Cerebellar nuclear complex (tissue), 1 donor: ENCODE data around the gene GZMM.

Source experiments
- DNase-seq, 2 experiments: peaks; one replicate each; lab custom pipeline; 2025; lab: John Stamatoyannopoulos, UW

Gene GZMM

DNA sequence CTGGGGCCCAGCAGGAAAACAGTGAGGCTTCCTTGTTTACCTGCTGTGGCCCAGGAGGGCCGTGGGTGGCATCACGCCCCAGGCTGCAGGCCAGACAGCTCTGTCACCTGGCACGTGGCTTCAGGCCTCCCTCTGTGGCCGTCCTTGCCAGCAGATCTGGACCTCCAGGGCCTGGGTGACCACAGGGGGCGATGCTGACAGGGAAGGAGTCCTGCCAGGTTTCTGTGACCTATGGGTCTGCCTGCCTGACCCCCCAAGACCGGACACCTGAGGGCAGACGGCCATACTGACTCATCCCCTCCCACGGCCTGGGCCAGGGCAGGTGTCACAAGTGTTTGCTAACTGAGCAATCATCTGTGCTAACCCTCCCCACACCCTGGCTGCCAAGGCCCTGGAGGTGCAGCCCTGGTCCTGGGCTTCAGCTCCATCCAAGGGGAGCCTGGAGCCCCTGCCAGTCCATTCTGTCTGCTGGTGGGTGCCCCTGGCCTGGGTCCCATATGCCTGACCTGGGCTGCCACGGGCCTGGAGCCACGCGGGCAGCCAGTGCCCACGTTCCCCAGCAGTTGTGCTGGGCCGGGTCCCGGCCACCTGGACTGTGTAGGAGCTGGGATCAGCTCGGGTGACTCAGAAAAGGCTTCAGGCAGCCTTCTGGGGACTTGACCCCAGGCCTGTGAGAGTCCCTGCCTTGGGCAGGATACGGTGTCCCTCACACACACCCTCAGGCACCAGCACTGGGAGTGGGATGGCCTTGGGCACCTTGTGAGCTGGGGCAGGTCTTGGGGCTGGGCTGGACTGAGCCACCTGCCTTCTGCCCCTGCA, 8.6 kb upstream of the GZMM start:
- no peak for DNase-seq

DNA sequence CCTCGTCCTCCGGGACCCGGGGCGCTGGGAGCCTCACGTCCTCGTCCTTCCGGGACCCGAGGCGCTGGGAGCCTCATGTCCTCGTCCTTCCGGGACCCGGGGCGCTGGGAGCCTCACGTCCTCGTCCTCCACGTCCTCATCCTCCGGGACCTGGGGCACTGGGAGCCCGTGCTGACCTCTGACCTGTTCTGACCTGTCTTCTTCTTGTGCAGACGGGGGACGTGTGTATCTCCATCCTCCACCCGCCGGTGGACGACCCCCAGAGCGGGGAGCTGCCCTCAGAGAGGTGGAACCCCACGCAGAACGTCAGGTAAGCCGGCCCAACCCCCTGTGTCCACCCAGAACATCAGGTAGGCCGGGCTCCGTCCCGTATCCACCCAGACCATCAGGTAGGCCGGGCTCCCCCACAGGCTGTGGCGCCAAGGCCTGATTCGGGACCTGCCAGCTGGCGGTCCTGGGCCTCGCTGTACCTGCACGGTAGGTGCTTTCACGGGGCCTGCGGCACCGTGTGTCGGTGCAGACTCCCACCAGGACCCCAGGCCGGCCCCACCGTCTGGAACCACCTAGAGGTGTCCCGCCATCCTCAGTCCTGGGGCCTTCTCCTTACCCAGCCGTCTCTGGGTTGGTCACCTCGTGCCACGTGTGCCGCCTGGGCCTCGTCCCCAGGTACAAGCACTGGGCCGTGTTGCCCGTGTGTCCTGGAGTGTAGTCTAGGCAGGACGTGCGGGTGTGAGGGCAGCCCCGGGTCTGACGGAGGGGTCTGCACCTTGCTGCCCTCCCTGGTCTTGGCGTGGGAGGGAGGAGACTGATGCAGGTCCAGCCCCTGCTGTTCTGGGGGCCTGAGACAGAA, 7.6 kb upstream of the GZMM start:
- no peak for DNase-seq

DNA sequence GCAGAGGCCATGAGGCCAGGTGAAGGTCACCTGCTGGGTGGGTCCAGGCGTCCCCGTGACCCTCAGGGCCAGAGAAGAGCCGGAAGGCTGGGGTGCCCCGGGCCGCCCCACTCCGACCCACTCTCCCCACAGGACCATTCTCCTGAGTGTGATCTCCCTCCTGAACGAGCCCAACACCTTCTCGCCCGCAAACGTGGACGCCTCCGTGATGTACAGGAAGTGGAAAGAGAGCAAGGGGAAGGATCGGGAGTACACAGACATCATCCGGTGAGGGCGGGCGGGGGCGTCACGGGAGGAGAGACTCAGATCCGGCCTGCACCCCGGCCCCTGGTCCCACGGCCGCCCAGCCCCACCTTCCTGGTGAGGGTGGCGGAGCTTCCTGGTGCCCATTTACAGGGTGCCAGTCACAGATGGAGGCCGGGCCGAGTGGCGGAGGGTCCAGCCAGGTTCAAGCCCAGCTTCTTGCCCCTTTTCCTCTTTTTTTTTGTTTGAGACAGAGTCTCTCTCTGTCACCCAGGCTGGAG, 6.9 kb upstream of the GZMM start:
- DNase-seq, result no peak

DNA sequence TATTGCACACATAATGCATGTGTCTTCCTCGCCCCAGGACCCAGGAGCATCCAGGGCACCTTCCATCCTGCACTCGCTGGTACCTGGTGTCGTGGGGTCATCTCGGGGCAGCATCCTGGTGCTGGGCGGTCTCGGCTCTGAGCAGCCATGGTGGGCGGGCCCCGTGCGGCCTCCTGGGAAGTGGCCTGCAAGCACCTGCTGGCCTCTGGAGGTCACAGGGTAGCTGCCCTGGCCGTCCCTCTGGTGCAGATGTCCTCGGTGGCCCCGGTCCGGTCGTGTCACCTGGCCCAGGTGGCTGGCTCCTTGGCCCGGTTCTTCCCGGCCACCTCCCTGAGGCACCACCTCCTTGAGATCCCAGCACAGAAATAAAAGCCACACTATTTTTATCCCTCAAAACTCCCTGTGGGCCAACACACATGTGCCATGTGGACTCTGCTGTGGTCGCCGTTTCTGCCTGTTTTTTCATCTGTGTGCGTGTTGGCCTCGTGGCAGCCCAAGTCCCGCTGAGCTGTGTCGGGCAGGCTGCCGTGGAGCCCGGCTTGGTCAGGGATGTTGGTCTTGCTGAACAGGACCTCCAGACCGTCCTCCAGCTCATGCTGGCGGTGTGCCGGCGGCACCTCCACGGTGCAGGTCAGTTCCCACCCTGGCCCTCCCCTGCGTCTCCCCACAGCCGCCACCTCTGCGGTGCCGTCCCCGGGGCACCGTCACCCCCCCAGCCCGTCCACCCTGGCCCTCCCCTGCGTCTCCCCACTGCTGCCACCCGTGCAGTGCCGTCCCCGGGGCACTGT, 5.0 kb upstream of the GZMM start:
- no peak for DNase-seq

DNA sequence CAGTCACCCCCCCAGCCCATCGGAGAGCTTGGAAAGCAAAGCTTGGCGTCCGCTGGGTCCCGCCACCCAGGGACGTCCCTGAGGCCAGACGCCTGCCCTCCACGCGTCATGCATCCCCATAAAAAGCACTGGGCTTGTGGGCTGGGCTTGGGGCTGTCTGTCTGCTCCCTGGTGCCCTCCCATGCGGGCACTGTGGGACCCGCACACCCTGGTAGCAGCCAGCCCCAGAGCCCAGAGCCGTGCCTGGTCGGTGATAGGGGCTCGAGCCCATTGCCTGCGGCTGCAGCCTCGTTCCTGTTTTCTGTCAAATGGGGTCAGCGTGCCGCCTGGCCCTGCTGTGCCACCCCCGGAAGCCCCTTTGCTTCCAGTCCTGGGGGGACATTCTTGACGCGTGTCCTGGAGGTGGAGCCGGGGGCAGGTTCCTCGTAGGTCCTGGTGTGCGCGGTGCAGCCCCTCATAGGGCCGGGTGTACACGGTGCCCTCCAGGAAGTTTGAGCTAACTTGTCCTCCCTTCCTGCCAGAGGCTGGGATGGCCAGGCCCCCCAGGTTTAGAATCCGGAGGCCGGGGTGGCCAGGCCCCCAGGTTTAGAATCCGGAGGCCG, 4.3 kb upstream of the GZMM start:
- no peak for DNase-seq

DNA sequence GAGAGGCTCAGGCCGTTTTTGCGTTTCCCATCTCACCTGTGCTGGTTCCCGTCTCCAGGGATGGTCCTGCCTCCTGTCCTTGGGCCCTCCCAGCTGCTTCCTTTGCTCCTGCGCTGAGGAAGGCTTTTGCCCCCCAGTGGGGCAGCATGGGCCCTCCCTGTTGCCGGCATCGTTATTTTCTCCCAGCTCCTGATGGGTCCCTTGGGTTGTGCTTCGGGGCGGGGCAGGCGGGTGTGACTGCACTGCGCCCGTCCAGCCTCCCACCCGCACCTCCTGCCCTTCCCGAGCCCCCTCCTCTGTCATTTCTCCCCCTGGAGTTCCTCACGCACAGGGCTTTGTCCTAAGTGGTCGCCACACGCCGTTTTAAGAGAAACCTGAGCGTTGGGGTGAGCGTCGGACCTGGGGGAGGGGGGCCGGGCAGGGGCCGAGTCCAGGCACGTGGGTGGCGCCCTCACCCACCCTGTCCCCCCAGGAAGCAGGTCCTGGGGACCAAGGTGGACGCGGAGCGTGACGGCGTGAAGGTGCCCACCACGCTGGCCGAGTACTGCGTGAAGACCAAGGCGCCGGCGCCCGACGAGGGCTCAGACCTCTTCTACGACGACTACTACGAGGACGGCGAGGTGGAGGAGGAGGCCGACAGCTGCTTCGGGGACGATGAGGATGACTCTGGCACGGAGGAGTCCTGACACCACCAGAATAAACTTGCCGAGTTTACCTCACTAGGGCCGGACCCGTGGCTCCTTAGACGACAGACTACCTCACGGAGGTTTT, 2.8 kb upstream of the GZMM start:
- no peak for DNase-seq

DNA sequence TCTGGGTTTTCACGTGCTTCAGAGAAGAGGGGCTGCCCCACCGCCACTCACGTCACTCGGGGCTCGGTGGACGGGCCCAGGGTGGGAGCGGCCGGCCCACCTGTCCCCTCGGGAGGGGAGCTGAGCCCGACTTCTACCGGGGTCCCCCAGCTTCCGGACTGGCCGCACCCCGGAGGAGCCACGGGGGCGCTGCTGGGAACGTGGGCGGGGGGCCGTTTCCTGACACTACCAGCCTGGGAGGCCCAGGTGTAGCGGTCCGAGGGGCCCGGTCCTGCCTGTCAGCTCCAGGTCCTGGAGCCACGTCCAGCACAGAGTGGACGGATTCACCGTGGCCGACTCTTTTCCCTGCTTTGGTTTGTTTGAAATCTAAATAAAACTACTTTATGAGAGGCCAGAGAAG, 2.2 kb upstream of the GZMM start:
- DNase-seq, result no peak

DNA sequence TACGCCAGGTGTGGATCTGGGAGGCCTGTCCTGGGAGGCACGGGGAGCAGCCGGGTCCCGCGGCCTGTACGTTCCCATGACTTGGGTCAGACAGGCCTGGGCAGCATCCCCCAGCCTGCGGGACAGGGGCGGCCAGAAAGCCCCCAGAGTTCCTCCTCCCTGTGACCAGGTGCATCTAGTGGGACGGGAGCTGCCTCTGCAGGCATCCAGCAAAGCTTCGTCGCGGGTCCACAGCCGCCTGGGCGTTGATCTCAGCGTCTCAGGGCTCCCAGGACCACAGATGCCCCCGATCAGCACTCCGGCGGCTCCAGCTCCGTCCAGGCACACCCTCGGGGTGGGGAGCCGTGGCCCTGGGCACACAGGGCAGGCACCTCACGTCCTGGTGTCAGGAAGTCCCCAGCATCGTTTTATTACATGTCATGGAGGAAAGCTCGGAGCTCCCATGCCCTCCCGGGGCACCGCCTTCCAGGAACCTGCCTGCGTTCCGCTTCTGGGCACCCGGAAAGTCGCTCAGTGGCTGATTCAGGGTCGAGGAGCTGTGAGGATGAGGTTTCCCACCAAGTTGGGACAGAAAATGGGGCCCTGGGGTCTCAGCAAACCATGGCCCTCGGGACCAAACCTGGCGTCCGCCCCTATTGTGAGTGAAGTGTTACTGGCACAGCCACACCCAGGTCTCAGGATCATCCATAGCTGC, 1.5 kb upstream of the GZMM start:
- DNase-seq, result no peak

DNA sequence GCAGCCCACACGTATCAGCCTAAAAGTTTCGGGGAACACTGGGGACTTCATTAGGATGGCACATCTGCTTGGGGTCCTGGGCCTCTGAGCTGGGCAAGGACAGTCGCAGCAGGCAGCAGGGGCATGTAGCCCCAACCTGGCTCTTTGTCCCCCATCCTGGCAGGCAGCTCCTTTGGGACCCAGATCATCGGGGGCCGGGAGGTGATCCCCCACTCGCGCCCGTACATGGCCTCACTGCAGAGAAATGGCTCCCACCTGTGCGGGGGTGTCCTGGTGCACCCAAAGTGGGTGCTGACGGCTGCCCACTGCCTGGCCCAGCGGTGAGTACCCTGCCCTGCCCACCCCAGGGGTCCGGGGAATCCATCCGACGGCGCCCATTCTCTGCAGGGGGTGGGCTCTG, 3.3 kb downstream of the GZMM start:
- DNase-seq, result no peak

DNA sequence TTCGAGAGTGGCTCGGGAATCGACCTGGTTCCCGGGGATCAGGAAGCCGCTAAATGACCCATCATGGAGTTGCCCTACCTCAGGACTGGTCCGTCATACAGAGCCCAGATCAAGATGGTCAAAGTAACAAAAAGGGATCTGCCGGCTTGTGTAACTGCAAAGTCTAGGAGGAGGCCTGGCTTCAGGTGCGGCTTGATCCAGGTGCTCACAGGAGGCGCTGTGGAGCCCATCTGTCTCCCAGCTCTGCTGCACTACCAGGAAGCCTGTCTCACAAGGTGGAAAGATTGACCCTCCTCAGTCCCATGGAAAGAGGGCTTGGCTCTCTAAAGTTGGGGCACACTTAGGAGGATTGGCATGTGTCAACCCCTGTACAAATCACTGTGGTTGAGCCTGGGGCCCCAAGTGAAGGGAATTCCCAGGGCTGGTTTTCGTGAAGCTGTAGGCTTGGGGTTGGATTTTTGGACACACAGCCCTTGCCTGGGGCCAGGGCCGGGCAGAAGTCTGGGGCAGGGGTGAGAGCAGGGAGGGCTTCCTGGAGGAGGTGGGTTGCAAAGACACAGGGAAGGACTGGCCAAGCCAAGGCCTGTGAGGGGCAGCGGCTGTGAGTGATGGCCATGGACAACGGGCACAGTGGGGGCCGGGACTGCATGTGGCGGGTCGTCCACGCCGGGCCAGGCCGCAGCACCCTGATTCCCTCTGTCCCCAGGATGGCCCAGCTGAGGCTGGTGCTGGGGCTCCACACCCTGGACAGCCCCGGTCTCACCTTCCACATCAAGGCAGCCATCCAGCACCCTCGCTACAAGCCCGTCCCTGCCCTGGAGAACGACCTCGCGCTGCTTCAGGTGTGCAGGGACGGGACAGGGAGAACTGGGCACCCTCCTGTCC, 4.2 kb downstream of the GZMM start:
- DNase-seq, result no peak

DNA sequence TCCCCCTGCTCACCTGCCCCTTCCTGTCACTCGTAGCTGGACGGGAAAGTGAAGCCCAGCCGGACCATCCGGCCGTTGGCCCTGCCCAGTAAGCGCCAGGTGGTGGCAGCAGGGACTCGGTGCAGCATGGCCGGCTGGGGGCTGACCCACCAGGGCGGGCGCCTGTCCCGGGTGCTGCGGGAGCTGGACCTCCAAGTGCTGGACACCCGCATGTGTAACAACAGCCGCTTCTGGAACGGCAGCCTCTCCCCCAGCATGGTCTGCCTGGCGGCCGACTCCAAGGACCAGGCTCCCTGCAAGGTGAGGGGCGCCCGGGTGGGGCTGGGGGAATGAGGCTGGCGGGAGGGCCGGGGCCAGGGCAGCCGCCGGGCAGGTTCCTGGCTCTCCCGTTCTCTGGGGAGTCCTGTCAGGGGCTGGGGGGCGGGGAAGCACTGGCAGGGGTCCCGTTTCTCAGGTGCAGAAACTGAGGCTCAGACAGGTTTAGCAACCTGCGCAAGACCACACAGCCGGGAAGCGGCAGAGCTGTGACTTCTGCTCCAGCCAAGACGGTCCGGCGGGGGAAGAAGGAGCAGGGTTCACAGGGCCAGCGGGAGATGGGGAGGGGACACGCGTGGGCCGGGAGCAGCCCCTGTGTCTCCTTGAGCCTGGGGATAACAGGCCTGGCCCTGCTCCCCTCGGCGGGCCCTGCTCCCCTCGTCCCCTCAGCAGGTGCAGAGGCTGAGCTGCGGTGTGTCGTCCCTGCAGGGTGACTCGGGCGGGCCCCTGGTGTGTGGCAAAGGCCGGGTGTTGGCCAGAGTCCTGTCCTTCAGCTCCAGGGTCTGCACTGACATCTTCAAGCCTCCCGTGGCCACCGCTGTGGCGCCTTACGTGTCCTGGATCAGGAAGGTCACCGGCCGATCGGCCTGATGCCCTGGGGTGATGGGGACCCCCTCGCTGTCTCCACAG, 5.3 kb downstream of the GZMM start:
- no peak for DNase-seq

DNA sequence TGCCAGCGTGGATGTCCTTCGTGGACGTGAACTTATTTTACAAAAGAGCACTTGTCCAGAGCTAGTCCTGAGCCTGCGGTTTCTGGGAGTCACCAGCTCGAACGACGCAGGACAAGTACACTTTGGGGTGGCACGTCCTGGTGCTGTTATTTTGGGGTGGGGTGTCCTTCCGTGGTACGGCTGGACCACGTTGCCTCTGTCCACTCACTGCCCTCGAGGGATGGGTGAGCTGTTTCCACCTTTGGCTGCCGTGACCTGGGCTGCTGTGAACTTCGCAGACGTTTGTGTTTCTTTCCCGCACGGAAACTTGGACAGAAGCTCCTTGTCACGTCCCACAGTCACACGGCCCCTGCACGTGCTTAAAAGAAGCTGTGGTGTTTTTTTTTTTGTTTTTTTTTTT, 11.0 kb downstream of the GZMM start:
- DNase-seq, result no peak

DNA sequence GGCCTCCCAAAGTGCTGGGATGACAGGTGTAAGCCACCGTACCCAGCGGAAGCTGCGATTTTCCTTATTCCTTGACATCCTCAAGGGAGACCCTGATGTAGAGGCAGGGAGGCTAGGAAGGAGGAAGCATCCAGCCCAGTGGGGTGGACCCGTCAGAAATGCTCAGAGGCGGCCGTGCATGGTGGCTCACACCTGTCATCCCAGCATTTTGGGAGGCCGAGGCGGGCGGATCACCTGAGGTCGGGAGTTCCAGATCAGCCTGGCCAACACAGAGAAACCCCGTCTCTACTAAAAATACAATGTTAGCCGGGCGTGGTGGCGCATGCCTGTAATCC, 11.6 kb downstream of the GZMM start:
- DNase-seq, result no peak

DNA sequence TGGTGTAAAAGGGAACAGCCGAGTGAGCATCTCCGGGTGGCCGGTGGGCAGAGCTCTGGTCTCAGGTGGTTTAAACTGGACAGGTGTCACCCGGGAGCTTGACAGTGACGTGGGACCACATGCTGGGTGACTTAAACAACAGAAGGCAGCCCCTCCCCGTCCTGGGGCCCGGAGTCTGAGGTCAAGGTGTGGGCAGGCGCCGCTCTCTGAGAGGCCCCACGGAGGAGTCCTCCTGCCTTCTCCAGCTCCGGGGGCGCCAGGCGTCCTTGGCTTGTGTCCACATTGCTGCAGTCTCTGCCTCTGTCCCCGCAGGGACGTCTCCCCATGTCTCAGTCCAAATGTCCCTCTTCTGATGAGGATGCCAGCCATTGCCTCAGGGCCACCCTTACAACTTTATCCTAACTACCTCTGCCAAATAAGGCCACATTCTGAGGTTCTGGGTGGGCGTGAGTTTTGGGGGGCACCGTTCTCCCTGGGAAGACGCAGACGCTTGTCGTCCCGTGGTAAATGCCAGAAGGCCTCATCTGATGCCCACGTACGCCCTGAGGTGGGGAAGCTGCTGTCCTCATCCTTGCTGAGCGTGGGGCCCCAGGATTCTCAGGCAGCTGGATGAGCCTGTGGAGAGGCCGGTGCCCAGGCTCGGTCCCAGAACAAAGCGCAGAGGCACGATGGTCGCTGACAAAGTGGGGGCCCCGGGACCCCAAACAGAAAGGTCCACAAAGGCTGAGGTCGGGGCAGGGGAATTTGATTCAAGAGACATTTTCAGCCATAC, 12.9 kb downstream of the GZMM start:
- no peak for DNase-seq

DNA sequence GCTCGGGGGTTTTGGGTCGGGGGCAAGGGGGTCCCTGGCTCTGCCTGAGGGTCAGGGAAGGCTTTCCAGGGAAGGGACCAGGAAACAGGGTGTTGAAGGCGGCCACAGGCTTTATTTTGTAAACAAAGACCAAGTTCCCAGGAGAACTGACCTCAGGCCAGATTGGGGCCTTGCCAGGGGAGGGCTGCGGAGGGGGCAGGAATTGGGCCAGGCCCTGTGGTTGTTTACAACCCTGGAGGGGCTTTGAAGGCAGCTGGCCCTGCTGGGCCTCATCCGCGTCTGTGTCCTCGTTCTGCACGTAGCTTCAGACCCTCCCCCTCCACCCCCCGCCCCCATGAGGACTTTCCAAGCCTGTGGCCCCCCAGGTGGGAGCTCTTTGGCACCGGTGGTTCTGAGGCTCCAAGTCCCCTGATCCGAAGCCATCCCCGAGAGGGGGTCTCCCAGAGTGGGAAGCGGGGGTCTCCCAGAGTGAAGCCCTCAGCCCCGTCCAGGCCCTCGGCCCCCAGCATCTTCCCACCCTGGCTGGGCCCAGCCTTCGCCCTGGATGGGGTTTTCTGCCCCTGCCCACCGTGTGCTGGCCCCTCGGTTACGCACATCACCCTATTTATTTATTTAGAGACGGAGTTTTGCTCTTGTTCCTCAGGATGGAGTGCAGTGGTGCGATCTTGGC, 15.1 kb downstream of the GZMM start:
- DNase-seq, result no peak

DNA sequence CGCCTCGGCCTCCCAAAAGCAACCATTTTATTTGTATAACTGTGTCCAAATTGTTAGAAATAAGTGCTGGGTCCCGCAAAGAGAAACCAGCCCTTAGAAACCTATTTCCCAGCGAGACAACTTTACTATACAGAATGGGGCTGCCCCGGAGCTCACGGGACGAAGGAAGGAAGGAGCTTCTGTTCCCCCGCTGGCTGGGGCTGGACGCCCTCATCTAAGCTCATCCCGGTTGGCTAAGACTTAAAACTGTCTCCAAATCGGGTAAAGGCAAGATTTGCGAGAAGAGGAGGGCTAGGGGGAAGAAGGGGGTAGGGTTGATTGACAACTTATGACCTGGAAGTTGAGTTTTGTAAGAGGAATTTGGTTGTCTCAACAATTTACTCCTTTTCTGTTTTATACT, 16.3 kb downstream of the GZMM start:
- DNase-seq, result no peak

DNA sequence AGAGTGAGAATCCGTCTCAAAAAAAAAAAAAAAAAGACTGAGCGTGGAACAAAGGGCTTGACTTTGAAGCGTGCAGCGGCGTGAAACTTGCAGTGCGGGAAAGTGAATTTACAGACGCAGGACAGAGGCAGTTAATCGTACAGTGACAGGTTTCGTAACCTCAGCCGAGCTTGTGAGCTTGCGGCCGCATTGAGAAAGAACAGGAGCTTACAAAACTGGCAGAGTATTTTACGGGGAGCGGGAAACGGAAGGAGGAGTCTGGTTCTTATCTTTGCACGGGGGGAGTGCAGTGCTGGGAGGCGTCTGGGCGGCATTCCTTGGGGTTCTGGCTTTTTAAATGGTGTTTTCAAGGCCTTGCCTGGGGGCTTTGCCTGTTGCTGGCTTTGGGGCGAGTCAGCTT, 22.6 kb downstream of the GZMM start:
- no peak for DNase-seq
